Activated T-helper 2 cell treated with anti-CD3 and anti-CD28 coated beads, Interferon-gamma antibody, Interleukin-2, Interleukin-4, amounts not matched to agents 10 μg/mL and 5 μg/mL and 100 μg/mL, durations not matched to agents 14 hours and 24 hours and 36 hours (primary cell): ENCODE measurements around the gene MAPRE2. TPM values are rescaled to one million over a fixed set of nuclear protein-coding genes. Genes with fewer than 3 reads are reported as not detected.
A peak's percentile ranks its signal among the peaks of the same experiment; 100 is the strongest.
"Not testable (repeated sequence)": the region's sequence is repeated elsewhere in the genome, so short reads cannot be mapped to it uniquely, and the experiment has no call there.

Experiments used
- DNase-seq: peaks from one replicate; pipeline ENCODE4 v3.0.0; 2021; ENCODE audit warnings: low spot score
- H3K27ac Mint-ChIP-seq: one replicate; pipeline ENCODE4 v1.8.0; 2021; ENCODE audit warnings: mixed read lengths
- H3K27me3 Mint-ChIP-seq: one replicate; pipeline ENCODE4 v1.8.0; 2021; ENCODE audit warnings: low read depth, mixed read lengths
- H3K36me3 Mint-ChIP-seq: one replicate; pipeline ENCODE4 v1.8.0; 2021; ENCODE audit warnings: low read depth, mixed read lengths
- H3K4me1 Mint-ChIP-seq: one replicate; pipeline ENCODE4 v1.8.0; 2021; ENCODE audit warnings: low read depth, mixed read lengths
- H3K4me3 Mint-ChIP-seq: one replicate; pipeline ENCODE4 v1.8.0; 2021; ENCODE audit warnings: low read depth, mild to moderate bottlenecking, moderate library complexity, mixed read lengths
- H3K9me3 Mint-ChIP-seq: one replicate; pipeline ENCODE4 v1.8.0; 2021; ENCODE audit warnings: mixed read lengths
- intact Hi-C: fragments of 100-400 bp; cut with micrococcal nuclease; formaldehyde crosslinking; loops from one replicate; pipeline ENCODE4 v1.15.1; 2023
- total RNA-seq: library from RNA; stranded (reverse); gene quantifications from 2 replicates; pipeline ENCODE4 v1.2.3, GENCODE V29; 2022

Gene MAPRE2
- total RNA-seq, 1 donor from 2014 or later: 42.7 TPM

DNA sequence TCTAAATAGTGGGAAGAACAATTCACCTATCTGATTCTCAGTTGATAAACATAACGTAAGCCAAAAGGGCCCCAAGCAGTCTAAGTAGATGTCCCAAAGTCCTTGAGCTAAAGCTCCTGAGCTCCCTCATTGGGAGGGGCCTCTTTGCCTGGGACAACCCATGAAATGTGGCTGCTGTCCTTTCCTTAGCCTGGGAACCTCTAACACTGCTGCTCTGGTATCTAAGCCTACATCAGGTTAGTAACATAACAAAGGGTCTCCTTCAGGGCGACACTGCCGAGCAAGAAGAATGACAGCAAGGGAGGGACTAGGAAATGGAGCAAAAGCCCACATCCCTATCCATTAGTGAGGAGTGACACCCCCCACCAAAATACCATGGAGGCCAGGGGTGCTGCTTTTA lies 98.3 kb downstream of the MAPRE2 start:
- Mint-ChIP-seq H3K27ac (no peak overlapping the region), H3K4me1 (no peaks in the 10 kb centered on the region), H3K27me3 (no peaks in the 10 kb centered on the region), H3K36me3 (peaks cover 29% of the 10 kb centered on the region), H3K9me3 (no peaks in the 10 kb centered on the region), H3K4me3 (no peak overlapping the region)
- intact Hi-C loops: no loop called here
- DNase-seq: no peak

DNA sequence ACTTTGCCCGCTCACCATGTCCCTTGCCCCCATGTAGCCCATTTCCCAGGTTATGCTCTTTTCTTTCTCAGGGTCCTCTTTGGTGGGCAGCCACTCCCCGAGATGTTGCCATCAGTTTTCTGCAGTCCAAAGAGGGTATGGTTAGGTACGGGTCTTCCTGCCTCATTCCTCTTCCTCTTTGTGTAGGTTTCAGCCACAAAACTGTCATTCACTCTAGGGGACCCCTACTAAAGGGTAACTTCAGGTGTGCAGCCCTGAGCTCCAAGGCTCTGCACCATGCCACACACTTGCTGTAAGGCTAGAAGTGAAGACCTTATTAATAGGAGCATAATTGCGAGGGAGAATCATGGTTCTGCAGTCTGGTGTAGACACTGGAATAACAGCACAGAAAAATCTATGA lies 99.9 kb downstream of the MAPRE2 start:
- H3K36me3 Mint-ChIP-seq: peaks cover 22% of the 10 kb centered on the region
- no peak for DNase-seq
- intact Hi-C loops: loop anchor here (5.0 kb wide), 1 partner anchor 139 kb away; no protein-coding TSS in a partner anchor
- H3K27ac Mint-ChIP-seq: no peak overlapping the region
- H3K9me3 Mint-ChIP-seq: no peaks in the 10 kb centered on the region
- H3K27me3 Mint-ChIP-seq: no peaks in the 10 kb centered on the region
- H3K4me1 Mint-ChIP-seq: no peaks in the 10 kb centered on the region
- no peak overlapping the region for H3K4me3 Mint-ChIP-seq

DNA sequence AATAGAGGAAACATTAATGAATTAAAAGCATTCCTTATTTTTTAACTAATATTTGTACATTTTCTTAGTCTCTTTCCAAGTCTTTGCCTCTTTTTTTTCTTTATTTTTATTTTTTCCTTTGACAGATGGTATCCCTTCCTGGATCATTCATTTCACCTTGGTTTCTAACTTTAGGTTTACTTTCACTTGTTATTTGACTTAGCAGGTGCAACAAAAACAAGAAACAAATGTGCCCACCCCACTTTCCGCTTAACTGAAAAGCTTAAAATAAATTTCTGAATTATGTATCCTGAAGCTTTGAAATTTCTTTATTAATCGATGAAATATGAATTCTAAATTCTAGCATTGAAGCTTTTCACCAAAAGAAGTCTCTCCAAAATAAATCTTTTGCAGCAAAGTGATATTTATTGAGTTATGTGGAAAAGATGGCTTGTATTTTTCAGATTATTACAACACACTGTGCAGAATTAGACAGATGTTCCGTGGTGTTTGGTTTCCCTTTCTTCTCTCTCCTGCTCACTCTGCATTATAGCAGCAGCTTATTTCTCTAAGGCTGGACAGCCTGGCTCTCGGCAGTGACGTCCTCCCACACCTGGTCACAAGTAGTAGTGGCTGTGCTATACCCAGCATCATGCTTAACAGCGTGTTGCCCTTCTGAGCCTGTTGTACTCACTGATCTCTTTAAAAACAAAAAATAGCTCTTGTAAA lies 100.5 kb downstream of the MAPRE2 start:
- intact Hi-C loops: loop anchor here (5.0 kb wide), 1 partner anchor 139 kb away; no protein-coding TSS in a partner anchor
- no peak overlapping the region for H3K27ac Mint-ChIP-seq

DNA sequence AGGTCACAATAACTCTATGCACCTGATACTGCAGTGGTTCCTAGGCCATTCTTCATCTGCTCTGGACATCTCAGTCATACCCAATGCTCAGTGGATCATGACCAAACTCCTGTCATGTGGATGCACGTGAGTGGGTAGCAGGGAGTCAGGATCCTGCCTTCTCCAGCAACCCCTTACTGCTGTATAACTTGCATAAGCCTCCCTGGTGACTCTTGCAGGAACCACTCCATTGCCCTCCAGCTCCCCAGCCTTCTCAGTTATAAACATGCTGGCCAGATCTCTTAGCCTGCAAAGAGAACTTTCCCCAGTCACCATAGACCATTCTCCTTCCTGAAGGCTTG lies 101.0 kb downstream of the MAPRE2 start:
- H3K27me3 Mint-ChIP-seq: no peaks in the 10 kb centered on the region
- no peaks in the 10 kb centered on the region for H3K4me1 Mint-ChIP-seq

More for the DNA sequence above, 100.5 kb downstream of the MAPRE2 start:
- no peak for DNase-seq
- no peaks in the 10 kb centered on the region for H3K27me3 Mint-ChIP-seq
- peaks cover 21% of the 10 kb centered on the region for H3K36me3 Mint-ChIP-seq
- no peak overlapping the region for H3K4me3 Mint-ChIP-seq
- no peaks in the 10 kb centered on the region for H3K9me3 Mint-ChIP-seq
- no peaks in the 10 kb centered on the region for H3K4me1 Mint-ChIP-seq

DNA sequence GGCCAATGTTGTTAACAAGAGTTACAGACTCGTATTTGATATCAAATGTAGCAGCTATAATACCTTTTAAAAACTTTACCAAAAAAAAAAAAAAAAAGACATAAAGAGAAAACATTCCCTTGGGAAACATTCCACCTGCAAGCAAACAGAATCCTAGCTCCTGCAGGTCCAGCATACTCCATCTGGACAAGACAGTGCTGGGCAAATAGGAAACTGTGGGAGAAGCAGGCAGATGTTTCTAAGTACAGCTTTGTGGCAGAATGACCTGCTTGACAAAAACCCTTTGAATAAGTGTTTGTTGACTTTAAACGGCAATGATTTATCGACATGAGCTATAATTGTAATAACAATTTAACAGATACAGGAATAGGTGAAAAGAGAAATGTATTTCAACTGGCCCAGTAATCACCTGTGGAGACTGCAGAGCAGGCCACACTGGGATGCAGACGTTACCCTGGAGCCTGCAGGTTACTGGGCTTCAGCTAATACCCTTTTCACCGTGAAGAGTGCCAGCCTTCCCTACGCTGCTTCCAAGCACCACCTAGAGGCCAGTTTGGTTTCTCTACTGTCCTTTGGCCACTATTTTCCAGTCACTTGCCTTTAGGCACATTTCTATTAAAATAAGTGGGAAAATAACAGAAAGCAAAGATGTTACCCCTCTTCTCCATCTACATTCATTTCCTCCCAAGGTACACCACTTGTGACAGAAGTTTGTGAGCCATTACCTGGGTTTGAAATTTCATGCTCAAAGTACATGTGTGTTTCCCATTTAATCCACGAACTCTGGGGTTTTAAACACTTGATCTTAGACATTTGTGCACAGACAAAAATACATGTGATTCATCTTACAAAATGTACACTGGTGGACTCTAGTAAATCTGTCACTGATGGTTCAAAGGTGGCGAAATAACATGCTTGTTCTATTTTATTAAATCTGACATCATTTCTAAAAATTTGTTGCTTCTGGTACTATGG lies 102.7 kb downstream of the MAPRE2 start:
- H3K9me3 Mint-ChIP-seq: peaks cover 5% of the 10 kb centered on the region
- DNase-seq: no peak
- no peaks in the 10 kb centered on the region for H3K4me1 Mint-ChIP-seq
- H3K27me3 Mint-ChIP-seq: no peaks in the 10 kb centered on the region
- H3K4me3 Mint-ChIP-seq: no peak overlapping the region
- H3K27ac Mint-ChIP-seq: no peak overlapping the region
- intact Hi-C loops: loop anchor here (1.0 to 5.0 kb wide), 2 partner anchors 118 to 142 kb away; no protein-coding TSS in a partner anchor
- peaks cover 19% of the 10 kb centered on the region for H3K36me3 Mint-ChIP-seq

More for the DNA sequence above, 101.0 kb downstream of the MAPRE2 start:
- DNase-seq: no peak
- no peaks in the 10 kb centered on the region for H3K9me3 Mint-ChIP-seq
- intact Hi-C loops: loop anchor here (5.0 kb wide), 1 partner anchor 140 kb away; no protein-coding TSS in a partner anchor
- no peak overlapping the region for H3K4me3 Mint-ChIP-seq
- H3K27ac Mint-ChIP-seq: no peak overlapping the region
- H3K36me3 Mint-ChIP-seq: peaks cover 21% of the 10 kb centered on the region

DNA sequence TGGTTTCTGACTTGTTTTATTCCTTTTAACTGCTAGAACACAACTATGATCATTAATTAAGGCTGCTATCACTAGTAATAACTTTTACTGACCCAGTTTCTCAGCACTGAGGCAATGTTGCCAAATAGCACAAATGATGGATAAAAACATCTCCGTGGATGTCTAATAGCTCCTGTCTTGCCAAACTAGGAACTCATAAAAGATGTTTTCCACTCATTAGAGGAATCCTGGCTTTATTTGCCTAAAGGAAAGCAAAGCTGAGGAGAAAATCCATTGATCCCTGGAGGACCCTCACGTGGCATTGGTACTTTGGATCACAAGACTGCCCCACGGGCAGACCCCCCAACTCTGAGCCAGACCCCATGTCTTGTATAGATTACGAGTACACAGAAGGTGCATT lies 103.5 kb downstream of the MAPRE2 start:
- Mint-ChIP-seq H3K4me3 (no peak overlapping the region), H3K9me3 (peaks cover 12% of the 10 kb centered on the region), H3K36me3 (peaks cover 24% of the 10 kb centered on the region), H3K4me1 (no peaks in the 10 kb centered on the region), H3K27me3 (no peaks in the 10 kb centered on the region), H3K27ac (no peak overlapping the region)
- DNase-seq: no peak
- intact Hi-C loops: loop anchor here (1.0 to 5.0 kb wide), 2 partner anchors 118 to 142 kb away; no protein-coding TSS in a partner anchor

DNA sequence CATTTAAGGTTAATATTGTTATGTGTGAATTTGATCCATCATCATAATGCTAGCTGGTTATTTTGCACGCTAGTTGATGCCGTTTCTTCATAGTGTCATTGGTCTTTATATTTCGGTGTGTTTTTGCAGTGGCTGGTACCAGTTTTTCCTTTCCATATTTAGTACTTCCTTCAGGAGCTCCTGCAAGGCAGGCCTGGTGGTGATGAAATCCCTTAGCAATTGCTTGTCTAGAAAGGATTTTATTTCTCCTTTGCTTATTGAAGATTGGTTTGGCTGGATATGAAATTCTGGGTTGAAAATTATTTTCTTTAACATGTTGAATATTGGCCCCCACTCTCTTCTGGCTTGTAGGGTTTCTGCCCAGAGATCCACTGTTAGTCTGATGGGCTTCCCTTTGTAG lies 109.0 kb downstream of the MAPRE2 start:
- intact Hi-C loops, H3K27ac Mint-ChIP-seq, H3K27me3 Mint-ChIP-seq, H3K4me3 Mint-ChIP-seq, DNase-seq: not testable (repeated sequence)
- Mint-ChIP-seq H3K4me1 (peaks cover 11% of the 10 kb centered on the region), H3K36me3 (peaks cover 11% of the 10 kb centered on the region), H3K9me3 (peaks cover 12% of the 10 kb centered on the region)

DNA sequence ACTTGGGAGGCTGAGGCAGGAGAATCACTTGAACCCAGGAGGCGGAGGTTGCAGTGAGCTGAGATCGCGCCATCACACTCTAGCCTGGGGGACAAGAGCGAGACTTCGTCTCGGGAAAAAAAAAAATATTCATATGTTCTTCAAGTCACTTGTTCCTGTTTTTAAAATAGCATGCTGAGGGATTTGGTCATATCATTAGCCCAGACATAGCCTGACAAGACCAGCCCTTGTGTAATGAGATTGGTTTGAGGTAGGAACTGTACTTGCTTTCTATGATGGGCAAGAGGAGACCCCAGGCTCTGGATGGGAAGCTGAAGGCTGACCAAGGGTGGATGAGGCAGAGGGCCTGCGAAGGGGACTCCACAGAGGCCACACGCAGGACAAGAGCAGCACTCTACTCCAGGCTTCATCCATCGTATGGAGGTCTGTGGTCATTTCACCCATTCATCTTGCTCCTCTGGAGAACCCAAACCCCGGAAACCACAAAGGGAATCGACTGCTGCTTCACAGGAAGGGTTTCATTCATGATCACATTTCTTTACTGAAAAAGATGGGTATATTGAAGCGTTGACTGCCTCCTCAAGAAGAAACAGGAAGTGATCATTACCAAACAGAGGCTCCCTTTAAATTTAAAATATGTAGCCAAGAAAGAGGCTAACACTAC lies 112.5 kb downstream of the MAPRE2 start:
- intact Hi-C loops: no loop called here
- Mint-ChIP-seq H3K9me3 (peaks cover 9% of the 10 kb centered on the region), H3K4me1 (peaks cover 12% of the 10 kb centered on the region), H3K36me3 (peaks cover 9% of the 10 kb centered on the region), H3K27ac (no peak overlapping the region), H3K27me3 (no peaks in the 10 kb centered on the region), H3K4me3 (no peak overlapping the region)
- DNase-seq: no peak

DNA sequence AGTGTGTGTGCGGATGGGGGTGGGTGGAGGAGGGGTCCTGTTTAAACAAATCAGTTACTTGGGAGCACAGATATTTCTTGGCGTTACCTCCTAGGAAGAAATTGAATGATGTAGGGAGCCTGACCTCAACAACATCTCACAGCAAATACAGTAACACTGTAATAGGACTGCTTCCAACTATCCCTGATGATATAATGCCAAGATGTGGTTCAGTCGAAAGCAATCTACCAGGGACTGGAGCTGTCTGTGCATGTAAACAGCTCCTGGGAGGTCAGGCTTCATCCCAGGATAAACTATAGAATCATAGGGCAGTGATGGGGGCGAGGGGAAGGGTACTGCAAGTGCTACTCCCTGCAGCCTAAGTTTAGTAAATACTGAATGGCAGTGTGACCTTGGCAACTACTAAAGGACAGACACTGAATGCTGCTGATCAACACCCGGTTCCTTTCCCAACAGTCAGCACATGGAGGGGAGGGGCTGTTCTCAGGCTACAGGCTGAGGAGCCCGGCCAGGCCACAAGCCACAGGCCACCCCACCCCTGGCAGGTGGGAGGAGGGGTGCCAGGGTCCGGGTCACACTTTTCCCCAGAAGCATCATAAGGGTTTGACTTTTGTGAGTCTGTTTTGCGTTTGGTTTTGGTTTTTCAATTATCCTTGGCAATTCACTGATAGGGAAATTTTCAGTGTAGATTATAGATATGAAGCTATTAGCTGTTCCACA lies 114.3 kb downstream of the MAPRE2 start:
- Mint-ChIP-seq H3K9me3 (no peaks in the 10 kb centered on the region), H3K27me3 (no peaks in the 10 kb centered on the region), H3K4me3 (no peak overlapping the region), H3K4me1 (peaks cover 24% of the 10 kb centered on the region), H3K36me3 (peaks cover 4% of the 10 kb centered on the region), H3K27ac (no peak overlapping the region)
- intact Hi-C loops: loop anchor here (5.0 kb wide), 1 partner anchor 293 kb away; no protein-coding TSS in a partner anchor
- no peak for DNase-seq

DNA sequence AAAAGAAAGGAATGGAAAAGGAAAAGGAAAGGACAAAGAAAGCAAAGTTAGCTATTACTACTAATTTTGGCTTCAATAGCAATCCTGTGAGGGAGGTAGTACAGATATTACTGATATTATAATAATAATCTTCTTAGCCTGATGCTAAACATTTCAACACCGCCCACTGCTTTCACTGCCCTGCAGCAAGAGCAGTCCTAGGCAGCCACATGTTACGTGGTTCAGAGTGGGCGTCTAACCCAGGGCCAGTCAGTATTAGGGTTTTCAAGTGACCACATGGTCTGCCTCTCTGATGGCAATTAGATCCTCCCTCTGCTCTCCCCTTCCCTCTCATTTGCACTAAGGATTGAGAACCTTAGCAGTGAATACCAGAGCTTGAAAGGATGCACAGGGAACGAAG lies 116.0 kb downstream of the MAPRE2 start:
- no peak overlapping the region for H3K27ac Mint-ChIP-seq
- no peak for DNase-seq
- peaks cover 4% of the 10 kb centered on the region for H3K36me3 Mint-ChIP-seq
- intact Hi-C loops: loop anchor here (5.0 kb wide), 1 partner anchor 295 kb away; no protein-coding TSS in a partner anchor
- no peaks in the 10 kb centered on the region for H3K27me3 Mint-ChIP-seq
- H3K9me3 Mint-ChIP-seq: no peaks in the 10 kb centered on the region
- peaks cover 24% of the 10 kb centered on the region for H3K4me1 Mint-ChIP-seq
- no peak overlapping the region for H3K4me3 Mint-ChIP-seq

DNA sequence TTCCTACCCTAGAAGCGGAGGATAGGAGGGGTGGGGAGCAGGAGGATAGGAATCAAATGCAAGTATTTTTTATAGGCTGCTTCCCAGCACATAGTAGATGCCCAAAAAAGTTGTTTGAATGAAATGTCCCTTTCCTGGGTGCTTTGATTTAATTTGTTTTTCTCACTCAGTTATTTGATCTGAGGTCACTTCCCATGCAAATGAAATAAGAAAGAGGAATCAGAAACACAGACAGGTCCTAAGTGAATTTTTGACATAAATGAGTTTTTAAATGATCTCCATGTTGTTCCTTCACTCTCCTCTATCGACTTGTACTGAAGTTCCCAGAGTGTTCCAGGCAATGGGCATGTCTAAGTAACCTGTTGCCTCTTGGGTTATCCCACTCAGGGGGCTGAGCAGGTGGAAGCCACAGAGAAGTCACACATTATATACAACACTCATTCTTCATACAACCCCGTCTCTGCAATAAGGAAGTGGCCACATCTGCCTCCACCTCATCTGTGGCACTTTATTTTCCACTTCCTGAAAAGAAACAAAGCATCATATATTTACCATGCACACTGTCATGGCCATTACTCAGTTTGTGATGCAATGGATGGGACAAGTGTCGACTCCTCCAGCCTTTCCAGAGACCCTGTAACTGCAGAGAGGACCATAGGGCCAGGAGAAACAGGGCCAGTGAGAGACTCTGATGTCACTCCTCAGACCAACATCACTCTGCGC lies 117.7 kb downstream of the MAPRE2 start:
- intact Hi-C loops: loop anchor here (1.0 to 5.0 kb wide), 2 partner anchors 117 to 297 kb away; no protein-coding TSS in a partner anchor
- peaks cover 20% of the 10 kb centered on the region for H3K4me1 Mint-ChIP-seq
- peak overlapping the region; percentile 89 for H3K27ac Mint-ChIP-seq
- peaks cover 4% of the 10 kb centered on the region for H3K36me3 Mint-ChIP-seq
- no peaks in the 10 kb centered on the region for H3K9me3 Mint-ChIP-seq
- H3K27me3 Mint-ChIP-seq: no peaks in the 10 kb centered on the region
- peak; percentile 17 for DNase-seq
- H3K4me3 Mint-ChIP-seq: no peak overlapping the region
